Stimulated activated CD4-positive, alpha-beta T cell treated with anti-CD3 and anti-CD28 coated beads, TNF-alpha, amount 100 ng/mL, for 48 hours (primary cell): ENCODE data around the gene GPRC5C.

Experiments
- DNase-seq, 3 donors: peaks; one replicate each; pipeline ENCODE4 v3.0.0-alpha.2; 2020; ENCODE audit warnings: low read depth in 3 of 3

GPRC5C gene

DNA sequence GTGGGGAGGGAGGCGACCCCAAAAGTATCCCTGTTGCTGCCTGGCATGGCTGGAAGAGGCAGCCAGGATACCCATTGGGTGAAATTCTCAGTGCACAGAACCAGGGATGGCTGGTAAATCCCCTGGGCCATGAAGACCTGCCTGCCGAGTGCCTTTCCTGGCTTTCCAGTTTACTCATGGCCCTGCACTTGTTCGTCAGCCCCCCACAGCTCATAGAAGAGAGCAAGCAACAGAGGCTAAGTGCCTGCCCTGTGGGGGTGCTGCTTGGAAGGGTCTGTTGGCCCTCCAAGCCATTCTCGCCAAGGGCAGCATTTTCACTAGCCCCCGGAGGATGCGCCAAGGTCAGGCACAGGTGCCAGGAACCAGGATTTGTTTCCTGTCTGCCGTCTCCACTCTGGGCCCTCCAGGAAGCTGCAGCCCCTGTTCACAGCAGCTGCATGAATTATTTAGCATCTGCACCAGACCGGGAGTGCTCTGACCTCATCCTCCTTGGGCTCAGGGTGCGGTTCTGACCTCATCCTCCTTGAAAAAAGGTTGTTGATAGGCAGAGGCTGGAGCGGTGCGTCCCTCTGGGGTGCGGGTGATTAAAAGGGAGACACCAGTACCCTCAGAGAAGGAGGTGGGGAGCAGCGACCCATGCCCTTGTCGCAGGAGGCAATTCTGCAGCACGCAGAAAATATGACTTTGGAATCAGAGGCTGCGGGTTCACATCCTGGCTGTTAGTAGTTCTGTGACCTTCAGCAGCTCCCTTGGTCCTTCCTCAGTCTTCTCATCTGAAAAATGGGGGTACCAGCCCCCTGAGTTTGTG lies 20.3 kb downstream of the GPRC5C start:
- DNase-seq = no peak

- DNase-seq = no peak
These were observed 21.2 kb downstream of the GPRC5C start for GRCh38 chr17:74452841-74453661.

GRCh38 chr17:74453665-74454196 lies 21.8 kb downstream of the GPRC5C start:
- DNase-seq = peak; percentile 55 to 74 (median 57)

DNA sequence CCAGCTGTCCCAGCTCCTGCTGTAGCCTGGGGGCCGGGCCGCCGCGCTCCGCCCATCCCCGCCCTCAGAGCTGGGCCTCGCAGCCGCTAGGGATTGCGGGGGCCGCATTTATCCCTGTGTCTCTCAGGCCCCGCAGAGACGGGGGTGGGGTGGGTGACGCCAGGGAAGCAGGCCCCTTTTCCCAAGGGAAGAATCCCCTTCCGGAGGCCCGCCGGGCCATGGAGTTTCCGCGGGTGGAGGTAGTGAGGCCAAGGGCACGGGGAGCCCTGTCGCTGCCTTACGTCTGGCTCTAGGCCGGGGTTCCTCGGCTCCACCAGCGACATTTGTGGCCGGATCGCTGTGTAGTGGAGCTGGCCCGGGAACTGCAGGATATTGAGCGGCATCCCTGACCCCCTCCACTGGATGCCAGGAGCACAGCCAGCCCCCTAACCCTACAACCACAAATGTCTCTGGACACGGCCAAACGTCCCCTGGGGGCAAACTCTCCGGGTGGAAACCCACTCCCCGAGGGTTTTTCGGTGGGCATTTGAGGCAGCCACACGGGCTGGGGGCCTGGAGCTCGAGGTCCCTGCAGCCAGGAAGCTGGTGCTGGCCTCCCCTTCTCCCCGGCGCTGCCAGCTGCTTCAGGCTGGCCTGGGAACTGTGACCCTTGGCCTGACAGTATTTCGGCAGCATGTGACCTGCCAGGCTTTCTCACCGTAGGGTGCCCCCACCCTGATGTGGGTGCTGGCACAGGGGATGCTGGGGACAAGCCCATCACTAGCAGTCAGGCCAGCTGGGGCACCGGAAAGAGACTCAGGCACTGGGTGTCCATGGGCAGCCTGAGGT lies 22.5 kb downstream of the GPRC5C start:
- DNase-seq = no peak

GRCh38 chr17:74455025-74455545 lies 23.2 kb downstream of the GPRC5C start:
- no peak for DNase-seq

DNA sequence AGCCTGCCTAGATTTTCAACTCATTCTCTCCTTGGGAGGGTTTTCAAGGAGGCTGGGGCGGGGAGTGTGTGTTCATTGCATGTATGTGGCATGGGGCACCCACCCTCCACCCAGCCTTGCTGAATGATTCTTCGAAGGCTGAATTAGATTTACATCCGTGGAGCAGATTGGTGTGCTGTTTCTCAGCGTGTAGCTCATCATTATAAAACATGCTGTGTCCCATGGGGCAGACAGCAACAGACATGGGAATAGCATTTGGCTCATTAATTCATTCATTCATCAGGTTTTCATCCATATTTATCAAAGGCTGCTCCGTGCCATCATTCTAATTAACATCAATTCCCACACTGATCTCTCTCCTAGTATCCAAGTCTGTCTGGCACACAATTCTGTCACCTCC lies 23.9 kb downstream of the GPRC5C start:
- no peak for DNase-seq

DNA sequence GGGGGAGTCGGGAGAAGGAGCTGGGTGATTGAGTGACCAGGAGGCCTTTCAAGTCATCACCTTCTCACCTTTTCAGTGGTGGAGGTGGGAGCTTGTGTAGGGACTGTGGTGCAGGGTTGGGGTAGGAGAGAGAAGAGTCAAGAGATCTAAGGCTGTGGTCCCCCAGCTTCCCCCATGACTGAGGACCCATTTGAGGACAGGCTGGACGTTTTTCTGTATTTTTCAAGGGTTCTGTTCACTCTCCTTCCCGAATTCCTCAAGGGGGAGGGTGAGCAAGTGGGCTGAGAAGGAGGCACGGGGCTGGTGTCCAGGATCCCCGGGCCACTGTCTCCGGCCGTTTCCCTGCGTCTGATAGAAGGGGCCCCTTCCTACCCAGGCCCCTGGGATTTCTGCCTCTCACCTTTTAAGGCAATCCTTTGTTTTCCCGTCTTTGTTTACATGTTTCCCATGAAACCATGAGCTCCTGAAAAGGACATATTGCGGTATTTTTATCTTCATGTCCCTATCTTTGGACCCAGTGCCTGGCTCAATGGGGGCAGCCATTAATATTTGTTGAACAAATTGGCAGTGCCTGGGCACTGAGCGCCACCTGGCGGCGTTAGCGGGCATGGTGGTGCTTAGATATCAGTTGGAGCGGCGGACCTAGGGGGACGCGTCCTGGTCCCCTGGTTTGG lies 25.4 kb downstream of the GPRC5C start:
- DNase-seq = peak; percentile 44 to 67 (median 52)

DNA sequence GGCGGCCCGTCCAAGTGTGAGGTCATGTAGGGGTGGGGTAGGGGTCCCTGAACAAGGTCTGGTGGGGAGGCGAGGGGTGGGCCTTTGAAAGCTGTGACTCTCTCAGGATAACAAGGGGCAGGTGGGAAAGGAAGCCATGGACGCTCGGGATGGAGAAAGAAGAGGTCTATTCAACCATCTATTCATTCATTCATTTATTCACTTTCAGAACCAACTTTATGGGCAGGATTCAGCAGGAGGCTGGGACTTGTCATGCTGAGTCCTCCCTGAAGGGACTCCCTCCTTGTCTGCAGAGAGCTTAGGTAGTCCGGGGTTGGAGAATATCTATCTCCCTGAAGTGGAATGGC lies 25.9 kb downstream of the GPRC5C start:
- DNase-seq = no peak

- no peak for DNase-seq
These were observed 26.9 kb downstream of the GPRC5C start for GRCh38 chr17:74458835-74459234.

DNA sequence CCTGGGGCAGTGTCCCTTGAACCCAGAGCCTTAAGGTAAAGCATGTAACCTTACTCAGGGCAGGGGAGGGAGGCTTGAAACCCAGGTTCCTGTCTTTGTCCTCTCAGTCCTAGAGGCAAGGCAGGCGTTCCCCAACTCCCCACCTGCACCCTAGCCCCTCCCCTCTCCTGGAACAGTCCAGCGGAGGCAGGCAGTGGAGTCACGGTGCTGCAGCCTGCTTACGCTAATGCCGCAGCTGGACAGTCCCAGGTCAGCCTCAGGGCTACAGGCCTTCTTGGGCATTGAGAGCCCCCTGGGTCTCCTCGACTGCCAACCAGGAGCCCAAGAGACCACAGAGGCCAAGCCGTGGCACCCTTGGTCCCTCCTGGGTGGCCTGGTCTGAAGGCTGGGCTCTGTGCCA lies 27.7 kb downstream of the GPRC5C start:
- DNase-seq = no peak

- no peak for DNase-seq
These were observed 28.4 kb downstream of the GPRC5C start for GRCh38 chr17:74460241-74460640.

DNA sequence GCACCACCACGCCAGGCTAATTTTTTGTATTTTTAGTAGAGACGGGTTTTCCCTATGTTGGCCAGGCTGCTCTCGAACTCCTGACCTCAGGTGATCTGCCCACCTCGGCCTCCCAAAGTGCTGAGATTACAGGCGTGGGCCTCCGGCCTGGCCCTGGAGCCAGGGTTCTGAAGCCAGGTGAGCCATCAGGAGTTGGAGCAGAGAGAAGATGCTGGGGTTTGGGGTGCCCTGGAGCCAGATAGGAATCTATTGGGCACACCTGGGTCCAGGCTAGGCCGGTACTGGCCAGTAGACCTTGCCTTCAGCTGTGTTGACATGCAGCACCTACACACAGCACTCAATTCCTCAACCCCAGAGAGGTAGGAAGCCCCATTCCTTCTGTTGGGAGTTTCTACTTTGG lies 29.1 kb downstream of the GPRC5C start:
- DNase-seq = no peak

DNA sequence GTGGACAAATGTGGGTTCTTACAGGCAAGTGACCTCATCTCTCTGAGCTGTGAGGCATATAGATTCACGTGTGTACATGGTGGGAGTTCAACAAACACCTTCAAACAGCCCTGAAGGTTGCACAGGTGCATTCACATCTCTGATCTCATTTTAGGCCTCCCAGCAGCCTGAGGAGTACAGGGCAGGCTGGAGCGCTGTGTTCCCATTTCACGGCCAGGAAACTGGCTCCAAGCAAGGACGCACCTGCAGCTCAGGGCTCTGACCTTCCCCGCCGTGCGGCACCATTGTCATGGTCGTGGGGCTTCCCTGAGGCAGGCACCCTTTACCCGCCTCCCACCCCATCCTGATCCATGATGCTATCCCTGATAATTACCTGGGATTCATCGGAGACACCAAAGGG lies 29.7 kb downstream of the GPRC5C start:
- no peak for DNase-seq

DNA sequence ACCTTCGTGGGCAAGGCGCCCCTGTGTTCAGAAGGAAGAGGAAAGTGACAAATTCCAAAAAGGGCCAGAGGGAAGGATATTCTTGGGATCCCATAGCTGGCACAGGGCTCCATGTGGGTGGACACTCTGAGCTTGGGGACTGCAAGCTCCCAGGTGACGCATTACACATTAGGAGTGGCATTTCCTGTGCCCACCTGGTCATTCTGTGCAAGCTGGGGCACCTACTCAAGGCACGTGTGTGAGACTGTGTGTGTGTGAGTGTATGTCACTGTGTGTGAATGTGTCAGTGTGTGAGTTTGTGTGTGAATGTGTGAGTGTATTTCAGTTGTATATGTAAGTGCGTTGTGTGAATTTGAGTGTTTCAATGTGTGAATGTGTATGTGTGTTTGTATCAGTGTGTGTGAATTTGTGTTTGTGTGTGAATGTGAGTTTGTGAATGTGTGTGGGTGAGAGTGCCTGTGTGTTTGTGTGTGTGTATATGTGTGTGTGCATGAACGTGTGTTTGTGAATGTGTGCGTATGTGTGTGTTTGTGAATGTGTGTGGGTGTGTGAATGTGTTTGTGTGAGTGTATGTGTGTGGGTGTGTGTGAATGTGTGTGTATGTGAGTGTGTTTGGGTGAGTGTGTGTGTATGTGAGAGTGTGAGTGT lies 33.0 kb downstream of the GPRC5C start:
- DNase-seq = no peak

- no peak for DNase-seq
These were observed 33.7 kb downstream of the GPRC5C start for GRCh38 chr17:74465378-74466110.

DNA sequence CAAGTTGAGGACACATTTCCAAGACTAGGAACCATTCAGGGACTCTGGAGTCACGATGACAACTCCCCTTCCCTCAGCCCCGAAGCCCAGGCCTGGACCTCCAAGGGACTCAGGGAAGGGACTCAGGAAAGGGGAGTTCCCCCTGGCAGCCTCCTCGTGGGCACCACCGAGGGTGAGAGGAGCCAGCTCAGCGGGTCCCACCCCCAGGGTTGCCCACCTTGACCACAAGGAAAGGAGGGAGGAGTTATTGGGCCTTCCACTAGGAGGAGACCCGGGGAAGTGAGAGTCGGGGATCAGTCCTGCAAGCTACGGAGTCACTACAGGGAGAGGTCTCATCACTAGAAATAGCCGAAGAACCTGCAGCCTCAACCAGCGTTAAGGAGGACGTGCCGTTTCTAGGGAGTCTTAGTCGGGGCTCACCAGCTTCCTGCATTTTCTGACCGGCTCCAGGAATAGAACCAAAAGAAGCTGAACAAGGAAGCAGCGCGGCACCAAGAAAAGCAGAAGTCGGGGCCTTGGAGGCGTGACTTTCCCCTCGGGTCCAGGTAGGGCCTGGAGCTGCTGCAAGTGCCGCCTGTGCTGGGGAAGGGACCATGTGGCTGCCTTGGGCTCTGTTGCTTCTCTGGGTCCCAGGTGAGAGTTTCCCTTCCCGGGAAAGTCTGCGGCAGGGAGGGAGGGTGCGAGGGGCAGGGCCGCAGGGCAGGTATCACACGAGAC lies 34.4 kb downstream of the GPRC5C start, which contains the start of gene CD300A:
CD300A (plus strand) TSS at position 524 of the 717 bp plus-strand sequence; CDS start at position 594, 70 bp downstream.
- DNase-seq = no peak

DNA sequence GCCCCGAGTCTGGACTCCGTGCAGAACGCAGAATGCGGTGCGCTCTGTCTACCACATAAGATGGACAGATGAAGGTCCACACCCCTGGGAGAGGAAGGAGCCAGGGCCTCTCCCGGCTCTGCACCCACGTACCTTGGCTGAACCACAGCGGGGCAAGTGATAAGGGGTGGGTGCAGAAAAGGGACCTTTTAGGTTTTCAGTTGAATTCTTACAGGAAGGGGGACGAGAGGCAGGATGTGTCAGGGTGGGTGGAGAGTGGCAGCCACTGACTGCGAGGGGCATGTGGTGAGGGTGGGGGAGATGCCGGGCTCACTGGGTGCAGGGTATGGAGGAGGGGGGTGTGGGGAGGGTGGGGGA lies 34.9 kb downstream of the GPRC5C start:
- DNase-seq = no peak

DNA sequence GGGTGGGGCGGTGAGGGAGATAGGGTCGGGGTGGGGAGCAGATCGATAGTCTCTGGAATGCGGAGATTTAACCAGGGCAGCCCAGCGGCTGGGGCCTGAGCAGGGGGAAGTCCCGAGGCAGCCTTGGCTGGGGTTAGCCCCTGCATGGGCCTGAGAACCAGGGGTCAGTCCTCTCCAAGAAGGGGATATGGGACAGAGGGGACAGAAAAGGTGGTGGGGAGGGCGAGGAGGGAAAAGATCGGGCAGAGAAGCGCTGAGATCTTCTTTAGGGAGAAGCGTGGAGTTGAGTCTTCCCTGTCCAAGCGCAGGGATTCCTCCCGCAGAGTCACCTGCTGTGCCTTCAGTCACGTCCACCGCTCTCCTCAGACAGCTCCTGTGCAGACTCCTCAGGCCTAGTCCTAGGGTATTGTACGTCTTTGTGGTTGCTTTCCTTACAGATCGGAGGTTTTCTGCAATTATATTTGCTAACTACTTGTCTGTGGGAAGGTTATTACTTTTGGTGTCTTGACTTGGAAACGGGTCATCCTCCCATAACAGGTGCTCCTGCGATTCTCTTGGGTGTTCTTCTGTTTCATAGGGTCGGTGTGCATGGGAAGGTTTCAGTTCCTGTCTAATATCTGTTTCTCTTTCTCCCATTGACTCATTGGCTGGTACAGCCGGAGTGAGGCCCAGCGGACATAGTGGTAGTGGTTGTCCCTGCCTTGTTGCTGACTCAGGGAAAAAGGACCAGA lies 35.5 kb downstream of the GPRC5C start:
- DNase-seq = no peak

DNA sequence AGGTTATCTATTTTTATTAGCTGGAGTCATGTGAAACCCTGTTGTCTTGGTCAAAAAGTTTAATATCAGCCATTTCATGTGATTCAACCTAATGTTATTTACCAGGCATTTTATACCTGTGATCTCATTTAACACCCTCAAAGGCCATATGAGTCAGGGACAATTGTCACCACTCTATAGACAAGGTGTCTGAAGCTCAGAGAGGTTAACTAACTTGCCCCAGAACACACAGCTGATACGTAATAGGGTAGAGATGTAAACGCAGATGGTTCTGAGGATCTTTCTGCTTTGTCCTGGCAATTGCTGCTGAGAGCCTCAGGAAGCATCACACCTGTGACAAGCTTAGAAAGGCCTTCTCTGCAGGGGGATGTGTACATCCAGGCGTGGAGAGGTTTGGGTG lies 39.5 kb downstream of the GPRC5C start:
- DNase-seq = no peak
